ENCODE measurements around the gene FBN2.

- no peak for TF ChIP-seq REST (IDR thresholded peaks at IDR 0.05; ENCODE audit: low read depth)
- no peak for TF ChIP-seq TEAD4 (IDR thresholded peaks at IDR 0.05)
- no peak for TF ChIP-seq EGR1 (IDR thresholded peaks at IDR 0.05)
- no peak for TF ChIP-seq EP300 (IDR thresholded peaks at IDR 0.05; ENCODE audit: borderline replicate concordance)
- no peak for TF ChIP-seq TAF1 (IDR thresholded peaks at IDR 0.05; ENCODE audit: low read depth)
- TF ChIP-seq YY1 (IDR thresholded peaks at IDR 0.05; ENCODE audit: low read depth) = no peak
- no peak for TF ChIP-seq MAX (IDR thresholded peaks at IDR 0.05)
- TF ChIP-seq, protein P1, sequence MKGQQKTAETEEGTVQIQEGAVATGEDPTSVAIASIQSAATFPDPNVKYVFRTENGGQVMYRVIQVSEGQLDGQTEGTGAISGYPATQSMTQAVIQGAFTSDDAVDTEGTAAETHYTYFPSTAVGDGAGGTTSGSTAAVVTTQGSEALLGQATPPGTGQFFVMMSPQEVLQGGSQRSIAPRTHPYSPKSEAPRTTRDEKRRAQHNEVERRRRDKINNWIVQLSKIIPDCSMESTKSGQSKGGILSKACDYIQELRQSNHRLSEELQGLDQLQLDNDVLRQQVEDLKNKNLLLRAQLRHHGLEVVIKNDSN (IDR thresholded peaks at IDR 0.05) = no peak
- TF ChIP-seq FOXM1 (IDR thresholded peaks at IDR 0.05; ENCODE audit: borderline replicate concordance, low read depth) = no peak
- no peak for TF ChIP-seq CEBPB (IDR thresholded peaks at IDR 0.05)
These were observed 1.5 kb downstream of the FBN2 start for GRCh38 chr5:128536254-128537220.
